Endometrium (tissue), 2 donors: ENCODE data around the gene OR6X1.

ENCODE experiments used
- FAIRE-seq: peaks from 2 replicates; lab custom pipeline; 2012; peaks lifted over from hg19 to GRCh38; lab: Jason Lieb, UNC
- donor health status: control.
- donor health status: control.

The OR6X1 gene, protein sequence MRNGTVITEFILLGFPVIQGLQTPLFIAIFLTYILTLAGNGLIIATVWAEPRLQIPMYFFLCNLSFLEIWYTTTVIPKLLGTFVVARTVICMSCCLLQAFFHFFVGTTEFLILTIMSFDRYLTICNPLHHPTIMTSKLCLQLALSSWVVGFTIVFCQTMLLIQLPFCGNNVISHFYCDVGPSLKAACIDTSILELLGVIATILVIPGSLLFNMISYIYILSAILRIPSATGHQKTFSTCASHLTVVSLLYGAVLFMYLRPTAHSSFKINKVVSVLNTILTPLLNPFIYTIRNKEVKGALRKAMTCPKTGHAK

DNA sequence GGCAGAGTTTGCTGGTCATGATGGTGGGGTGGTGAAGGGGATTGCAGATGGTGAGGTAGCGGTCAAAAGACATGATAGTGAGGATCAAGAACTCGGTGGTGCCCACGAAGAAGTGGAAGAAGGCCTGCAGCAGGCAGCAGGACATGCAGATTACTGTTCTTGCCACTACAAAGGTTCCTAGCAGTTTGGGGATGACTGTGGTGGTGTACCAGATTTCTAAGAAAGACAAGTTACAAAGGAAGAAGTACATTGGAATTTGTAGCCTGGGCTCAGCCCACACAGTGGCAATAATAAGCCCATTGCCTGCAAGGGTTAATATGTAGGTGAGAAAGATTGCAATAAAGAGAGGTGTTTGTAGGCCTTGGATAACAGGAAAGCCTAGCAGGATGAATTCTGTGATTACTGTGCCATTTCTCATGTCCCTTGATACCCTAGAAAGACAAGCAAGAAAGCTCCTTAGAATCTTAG, at the start of gene OR6X1:
TSS of gene OR6X1 (minus strand) at position 418 of the 468 bp plus-strand sequence. CDS start at position 418, 0 bp downstream.
- no peak for FAIRE-seq

DNA sequence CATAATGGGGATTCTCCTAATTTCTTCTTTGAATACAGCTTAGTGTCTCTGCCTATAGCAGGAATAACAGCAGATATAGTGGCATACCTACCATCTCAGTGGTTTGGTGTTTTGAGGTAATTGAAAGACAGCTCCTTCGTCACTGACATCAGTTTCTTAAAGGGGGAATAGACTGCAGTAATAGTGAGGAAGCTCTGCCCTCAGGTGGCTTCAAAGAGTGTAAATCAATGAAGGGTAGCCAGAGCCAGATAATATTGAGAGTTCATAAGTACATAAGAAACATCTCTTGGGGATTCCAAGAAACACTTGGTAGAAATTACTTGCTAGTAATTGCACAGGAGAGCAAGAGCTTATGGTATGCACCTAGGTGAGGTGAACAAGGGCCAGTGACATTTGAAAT, 47.4 kb upstream of the OR6X1 start:
- FAIRE-seq: no peak

DNA sequence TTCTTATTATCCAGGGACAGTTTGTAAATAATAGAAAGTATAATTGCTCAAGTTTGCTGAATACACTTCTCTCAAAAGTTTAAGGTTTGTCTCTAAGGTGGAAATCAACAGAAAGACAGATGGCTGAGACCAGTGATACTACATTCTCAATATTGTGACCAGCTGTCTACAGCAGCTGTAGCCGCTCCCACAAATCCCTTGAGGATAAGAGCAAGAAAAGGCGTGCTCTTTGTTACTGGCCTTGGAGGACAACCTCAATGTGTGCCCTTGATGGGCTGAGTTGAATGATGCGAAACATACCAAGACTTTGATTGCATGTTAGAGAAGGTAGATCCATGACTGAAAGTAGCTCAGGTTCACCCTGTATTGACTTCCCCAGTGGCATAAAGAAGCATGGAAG, 45.7 kb upstream of the OR6X1 start:
- FAIRE-seq: no peak

DNA sequence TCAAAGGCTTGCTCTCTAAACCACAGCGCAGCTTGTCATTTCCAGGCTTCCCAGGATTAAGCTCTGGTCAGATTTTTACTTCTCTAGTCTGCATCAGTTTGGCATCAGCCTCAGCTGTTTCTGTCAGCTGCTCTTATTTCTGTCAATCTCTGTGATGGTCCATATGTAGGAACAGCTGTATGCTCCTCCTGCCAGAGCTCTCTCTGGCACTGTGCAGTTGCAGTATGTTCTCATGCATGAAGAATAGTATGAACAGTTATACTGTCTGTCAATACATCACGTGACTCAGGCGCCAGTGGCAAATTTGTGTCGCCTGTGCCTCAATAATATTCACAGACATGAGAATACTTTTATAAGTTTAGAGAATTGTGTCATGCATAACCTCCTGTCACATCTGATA, 45.1 kb upstream of the OR6X1 start:
- FAIRE-seq: no peak

DNA sequence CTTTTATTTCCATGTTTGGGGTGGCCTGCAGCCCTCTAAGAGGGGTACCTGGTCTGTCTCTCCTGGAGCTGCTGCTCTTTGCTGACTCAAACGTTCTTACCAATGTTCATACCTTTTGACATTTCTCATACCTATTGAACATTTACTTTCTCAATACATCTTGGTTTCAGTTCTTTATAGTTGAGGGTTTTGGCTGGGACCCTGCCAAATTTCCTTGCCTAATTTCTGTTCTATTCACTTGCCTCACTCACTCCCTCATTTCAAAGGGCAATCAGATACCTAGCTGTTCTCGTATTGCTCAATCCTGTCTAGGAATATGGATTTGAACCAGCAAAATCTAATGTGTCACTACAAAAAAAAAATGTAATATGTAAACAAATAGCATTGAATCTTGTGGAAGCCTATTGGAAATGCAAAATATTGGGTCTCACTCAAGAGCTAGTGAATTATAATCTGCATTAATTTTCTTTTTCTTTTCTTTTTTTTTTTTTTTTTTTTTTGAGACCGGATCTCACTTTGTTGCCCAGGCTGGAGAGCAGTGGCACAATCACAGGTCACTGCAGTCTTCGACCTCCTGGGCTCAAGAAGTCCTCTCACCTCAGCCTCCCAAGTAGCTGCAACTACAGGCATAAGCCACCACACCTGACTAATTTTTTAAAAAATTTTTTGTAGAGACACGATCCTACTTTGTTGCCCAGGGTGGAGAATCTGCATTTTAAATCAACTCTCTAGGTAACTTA, 44.4 kb upstream of the OR6X1 start:
- no peak for FAIRE-seq

DNA sequence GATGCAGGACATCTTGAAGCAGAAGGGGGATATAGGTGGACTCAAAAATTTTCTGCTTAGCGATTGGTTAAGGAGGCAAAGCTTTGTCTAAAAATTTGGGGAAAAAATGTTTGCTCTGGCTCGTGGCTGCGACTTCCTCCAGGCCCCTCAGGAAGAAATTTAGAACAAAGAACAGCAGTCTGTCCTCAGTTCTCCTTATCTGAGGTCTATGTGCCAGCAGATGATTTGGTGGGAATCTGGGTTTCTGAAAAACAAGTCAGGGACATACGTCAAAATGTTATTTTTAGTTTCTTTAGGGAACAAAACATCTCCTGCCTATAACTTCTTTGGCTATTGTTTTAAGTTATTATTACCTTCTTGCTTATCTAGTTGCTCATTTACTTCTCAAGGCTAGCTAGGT, 43.8 kb upstream of the OR6X1 start:
- FAIRE-seq: no peak

DNA sequence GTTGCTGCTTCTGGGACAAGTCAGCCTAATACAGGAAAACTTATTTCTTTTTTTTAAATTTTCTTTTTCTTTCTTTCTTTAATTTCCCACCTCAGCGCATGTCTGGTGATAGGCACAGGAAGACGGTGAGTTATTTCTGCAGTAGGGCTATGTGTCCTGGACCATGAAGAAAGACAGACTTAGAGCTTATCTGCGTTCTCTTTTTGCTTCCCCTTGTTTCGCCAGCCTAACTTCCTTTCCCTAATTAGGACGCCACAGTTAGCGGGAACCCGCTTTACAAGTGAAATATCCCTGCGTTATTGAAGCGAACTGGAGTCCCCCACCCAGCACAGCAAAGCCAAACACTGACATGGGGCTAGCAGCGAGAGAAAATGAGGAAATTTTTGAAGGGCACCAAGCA, 43.2 kb upstream of the OR6X1 start:
- FAIRE-seq: no peak

DNA sequence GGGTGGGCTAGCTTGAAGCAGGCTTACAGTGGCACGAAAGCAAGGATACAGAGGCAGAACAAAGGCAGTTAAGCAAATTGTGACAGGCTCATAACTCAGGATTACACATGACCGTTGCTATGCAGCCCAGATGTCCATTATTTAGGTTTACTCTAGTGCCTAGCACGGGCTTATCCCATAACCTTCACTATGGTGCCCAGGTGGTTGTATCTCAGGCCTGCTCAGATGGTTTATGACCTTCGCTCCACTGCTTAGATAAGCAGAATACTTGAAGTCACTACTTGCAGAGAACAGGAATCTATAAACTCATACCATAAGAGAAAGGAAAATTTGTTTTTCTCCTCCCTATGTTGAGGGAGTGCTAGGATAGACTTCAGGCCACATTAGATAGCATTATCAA, 42.8 kb upstream of the OR6X1 start:
- no peak for FAIRE-seq

DNA sequence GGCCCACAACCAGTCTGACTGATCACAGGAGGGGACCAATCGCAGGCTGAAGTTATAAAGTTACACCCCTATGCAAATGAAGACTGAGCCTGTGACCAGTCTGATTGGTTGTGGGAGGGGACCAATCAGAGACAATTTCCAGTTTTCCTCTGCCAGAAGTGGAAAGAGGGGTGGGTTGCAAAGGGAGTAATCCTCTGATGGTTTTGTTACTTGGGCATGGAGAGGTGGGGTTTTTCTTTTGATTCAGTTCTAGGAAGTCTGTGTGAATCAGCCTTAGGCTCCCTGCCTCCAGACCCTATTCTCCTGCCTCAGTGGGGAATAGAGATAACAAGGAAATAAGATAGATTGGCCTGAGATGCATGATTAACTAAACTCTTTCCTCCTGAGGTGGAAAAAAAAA, 41.9 kb upstream of the OR6X1 start:
- FAIRE-seq: no peak

DNA sequence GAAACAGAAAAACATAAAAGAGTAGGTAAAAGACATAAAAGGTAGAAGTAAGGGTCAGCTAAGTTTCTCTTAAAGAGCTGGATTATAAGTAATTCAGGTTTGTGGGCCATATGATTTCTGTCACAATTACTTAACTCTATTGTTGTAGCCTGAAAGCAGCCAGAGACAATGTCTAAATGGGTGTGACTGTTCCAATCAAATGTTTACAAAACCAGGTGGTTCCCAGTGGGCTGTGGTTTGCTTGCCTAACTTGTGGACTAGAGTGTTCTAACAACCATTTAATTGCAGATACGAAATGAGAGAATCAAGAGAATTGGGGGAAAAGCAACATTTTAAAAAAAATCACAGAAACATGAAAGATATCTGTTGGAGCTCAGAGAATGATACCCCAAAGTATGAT, 29.2 kb upstream of the OR6X1 start:
- no peak for FAIRE-seq

DNA sequence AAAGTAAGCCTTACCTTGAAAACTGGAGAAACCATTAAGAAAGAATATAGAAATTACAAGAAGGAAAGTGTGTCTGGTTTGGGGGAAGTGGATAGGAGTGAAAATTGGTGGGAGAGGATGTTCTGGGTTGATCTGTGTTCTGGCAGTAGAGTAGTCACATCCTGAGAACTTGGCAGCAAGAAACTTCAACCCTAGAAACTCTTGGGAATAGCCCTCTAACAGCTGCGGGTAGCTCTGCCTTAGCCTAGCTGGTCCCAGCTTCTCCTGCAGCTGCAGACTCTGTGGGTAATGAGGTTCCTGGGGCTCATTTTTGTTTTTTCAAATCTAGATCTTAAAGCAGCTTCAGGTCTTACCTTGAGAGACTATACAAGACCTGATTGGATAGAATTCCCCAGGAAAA, 24.2 kb upstream of the OR6X1 start:
- FAIRE-seq: no peak

DNA sequence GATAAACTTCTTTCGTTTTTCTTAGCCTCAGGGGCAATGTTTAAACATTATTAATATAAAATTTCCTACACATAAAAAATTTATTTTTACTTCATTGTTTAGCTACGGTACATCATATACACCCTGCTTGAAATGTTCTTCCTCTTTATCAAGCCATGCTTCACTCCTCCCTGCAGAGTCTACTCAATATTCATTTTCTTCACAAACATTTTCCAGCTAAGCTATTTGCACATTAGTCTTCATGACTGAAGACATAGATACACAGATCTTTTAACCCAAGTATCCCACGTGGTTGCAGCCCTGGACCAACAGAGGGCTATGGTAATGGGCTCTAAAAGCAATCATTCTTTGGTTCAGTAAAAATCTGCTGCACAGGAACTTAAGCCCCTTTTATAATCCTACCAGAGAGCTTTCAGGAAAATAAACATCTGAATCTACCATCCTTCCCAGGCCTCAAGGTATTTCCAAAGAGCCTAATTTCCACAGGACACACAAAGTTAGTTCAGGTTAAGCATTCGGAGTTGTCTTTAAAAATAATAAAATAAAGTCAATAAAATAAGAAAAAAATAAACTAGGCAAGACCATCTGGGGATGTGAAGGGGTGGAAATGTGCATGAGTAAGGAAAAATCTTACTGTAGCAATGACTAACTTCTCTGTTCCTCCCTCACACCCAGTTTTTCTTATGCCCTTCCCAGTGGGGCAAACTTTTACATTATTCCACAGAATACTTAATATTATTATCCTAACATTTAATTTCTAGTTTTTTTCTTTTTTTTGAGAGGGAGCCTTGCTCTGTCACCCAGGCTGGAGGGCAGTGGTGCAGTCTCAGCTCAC, 21.6 kb upstream of the OR6X1 start:
- no peak for FAIRE-seq

DNA sequence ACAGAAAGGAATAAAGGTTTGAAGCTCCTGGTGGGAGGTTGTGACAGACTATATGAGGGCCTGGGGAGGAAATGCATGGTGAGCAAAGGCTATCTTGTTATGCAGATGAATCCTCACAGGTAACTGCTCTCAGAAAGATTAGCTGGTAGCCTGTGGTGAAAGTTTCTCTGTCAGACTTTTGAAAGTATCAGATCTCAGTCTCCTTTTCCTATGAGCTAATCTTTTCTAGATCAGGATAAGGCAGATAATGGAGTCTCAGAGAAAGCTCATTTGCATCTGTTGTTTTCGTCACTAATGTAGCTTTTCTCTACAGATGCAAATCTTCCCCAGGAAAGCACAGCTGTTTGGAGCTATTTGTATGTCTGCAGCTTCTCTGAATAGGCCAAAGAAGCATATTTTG, 21.0 kb upstream of the OR6X1 start:
- no peak for FAIRE-seq

DNA sequence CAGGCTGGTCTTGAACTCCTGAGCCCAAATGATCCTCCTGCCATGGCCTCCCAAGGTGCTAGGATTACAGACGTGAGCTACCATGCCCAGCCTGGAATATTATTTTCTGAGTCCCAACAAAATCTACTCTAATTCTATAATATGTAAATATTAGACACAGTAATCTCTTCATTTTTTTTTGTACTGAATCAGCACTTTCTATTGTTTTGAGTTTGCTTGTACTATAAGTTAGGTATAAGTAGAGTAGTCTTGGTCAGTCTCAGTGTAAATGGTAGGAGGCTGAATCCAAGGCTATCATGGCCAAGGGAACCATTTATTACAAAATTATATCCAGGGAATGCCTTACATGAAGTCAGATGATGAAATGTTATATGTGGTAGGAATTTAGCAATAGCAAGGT, 19.6 kb upstream of the OR6X1 start:
- no peak for FAIRE-seq

DNA sequence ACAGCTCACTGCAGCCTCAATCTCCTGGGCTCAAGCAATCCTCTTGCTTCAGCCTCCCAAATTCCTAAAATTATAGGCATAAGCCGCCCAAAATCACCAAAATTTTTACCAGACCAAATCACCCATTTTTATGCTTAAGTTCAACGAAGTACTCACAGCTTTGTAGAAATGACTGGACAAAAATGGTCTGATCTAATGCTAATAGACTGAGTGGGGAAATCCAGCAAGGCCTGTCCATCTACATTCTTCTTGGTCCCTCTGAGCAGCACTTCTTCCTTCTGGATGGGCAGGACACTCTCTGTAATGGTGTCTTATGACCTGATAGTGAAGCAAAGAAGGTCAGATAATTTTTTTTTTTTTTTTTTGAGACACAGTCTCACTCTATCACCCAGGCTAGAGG, 18.7 kb upstream of the OR6X1 start:
- no peak for FAIRE-seq

DNA sequence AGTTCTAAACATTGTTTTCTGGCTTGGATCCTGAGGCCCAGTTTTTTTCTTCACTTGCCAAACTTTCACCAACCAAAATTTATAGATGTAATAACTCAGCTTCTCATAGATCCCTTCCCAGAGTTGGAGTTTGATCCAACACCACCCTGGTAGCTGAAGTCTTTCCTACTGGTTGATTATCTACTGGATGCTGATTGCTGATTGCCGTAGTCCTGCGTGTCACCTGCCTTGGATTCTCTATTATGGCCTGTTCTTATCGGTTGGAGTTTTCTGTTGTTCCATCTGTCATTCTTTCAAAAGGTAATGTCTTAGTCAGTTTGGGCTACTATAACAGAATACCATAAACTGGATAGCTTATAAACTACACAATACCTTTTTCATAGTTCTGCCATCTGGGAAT, 17.3 kb upstream of the OR6X1 start:
- FAIRE-seq: no peak

DNA sequence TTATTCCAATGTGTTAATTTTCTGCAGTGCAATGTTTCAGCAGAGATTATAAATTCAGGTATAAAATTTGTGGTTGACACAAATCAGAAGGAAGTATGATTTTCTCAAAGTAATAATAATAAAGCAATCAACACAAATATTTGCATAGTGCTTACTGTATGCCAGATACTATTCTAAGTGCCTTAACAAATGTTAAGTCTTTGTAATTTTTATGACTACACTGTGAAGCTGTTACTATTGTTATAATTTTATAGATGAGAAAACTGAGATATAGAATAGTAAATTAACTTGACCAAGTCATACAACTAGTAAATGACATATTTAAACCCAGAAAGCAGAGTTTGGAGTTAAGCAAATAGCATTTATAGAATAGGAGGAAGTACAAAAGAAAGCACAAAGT, 16.4 kb upstream of the OR6X1 start:
- FAIRE-seq: no peak

DNA sequence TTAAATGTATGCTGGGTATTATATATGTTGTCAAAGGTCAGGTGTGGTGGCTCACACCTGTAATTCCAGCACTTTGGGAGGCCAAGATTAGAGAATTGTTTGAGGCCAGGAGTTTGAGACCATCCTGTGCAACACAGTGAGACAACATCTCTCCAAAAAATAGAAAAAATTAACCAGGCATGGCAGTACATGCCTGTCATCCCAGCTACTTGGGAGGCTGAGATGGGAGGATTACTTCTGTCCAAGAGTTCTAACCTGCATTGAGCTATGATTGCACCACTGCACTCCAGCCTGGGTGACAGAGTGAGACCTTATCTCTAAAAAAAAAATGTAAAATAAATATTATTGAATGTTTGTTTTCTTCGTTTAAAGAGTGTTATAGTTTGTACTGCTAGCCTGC, 11.3 kb upstream of the OR6X1 start:
- FAIRE-seq: no peak

DNA sequence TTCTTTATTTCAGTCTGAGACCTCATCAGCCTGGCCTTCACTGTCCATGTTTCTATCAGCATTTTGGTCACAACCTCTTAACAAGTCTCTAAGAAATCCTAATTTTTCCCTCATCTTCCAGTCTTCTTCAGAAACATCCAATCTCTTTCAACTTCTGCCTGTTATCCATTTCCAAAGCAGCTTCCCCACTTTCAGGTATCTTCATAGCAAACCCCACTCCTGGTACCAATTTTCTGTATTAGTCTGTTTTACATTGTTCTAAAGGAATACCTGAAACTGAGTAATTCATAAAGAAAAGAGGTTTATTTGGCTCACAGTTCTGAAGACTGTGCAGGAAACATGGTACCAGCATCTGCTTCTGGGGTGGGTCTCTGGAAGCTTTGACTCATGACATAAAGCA, 8.1 kb upstream of the OR6X1 start:
- no peak for FAIRE-seq

DNA sequence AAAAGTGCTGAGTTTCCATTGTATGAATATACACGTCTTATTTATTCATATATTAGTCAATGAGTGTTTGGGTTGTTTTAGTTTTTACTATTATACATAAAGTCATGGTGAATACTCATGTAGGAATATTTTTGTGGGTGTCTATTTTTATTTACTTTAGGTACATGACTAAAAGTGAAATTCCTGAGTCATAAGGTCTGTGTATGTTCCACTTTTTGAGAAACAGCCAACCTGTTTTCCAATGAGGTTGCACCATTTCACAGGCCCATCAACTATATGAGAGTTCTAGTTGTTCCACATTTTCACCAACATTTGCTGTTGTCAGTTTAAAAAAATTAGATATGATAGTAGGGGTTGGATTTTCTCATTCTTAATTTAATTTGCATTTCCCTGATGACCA, 6.6 kb upstream of the OR6X1 start:
- FAIRE-seq: no peak

DNA sequence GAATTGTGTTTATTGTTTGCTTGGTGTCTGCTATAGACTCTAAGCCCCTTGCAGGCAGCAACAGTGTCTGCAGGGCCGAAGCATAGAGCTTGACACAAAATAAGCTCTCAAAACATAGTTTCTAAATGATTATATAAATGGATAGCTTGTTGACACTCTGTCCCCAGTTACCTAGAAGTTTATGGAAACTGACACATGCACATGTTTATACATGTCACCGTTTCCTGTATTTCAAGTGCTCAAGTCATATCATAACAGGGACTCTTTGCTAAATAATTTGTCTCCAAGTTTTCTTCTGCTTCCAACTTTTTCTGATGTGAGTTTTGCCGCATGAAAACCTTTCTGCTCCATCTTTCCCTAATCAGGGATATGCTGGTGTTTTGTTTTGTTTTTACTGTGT, 3.7 kb upstream of the OR6X1 start:
- no peak for FAIRE-seq

DNA sequence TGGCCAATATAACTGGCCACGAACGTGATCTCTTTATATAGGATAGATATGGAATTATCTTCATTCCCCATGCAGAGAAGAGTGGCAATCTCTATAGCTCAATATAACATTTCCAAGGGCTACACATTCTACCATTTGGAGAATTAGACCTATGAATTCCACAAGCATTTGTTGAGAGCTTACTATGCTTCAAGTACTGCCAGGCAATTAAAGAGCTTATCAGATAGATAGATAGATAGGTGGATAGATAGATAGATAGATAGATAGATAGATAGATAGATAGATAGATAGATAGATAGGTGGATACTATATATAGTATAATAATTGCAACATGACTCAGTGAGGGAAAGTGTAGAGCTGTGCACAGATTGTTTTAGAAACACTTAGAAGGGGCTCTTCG, 1.5 kb upstream of the OR6X1 start:
- no peak for FAIRE-seq

DNA sequence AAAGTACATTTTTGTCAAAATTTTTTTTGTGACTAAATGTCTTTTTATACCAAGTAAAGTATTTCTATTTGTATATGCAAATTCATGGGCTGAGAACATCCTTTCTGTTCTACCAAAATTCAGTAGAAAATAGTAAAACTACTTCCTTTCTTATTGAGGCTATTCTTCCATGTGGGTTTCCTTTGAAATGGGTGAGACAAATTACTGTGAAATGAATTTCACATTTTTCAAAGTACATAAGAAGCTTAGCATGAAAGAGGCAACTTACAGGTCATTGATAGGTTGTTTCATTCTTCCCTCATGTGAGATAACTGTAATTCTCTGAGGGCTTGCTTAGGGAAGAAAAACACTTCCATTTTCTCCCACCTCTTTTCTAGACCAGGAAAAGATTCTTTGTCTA, 1.0 kb upstream of the OR6X1 start:
- no peak for FAIRE-seq
